Fibroblast of the aortic adventitia (primary cell): ENCODE measurements around the gene ESR1. TPM values are rescaled to one million over a fixed set of nuclear protein-coding genes. Genes with fewer than 3 reads are reported as not detected.

Source experiments
- DNase-seq: peaks from one replicate; pipeline ENCODE4 v3.0.0-alpha.2; 2010; ENCODE audit warnings: low read depth
- H3K4me3 ChIP-seq: 2 replicates; pipeline ENCODE4 v1.5.1; 2011; ENCODE audit warnings: low read depth, mild to moderate bottlenecking, control low read depth, low read length, moderate library complexity
- total RNA-seq: library from RNA; depleted of rRNA; stranded (reverse); fragments of >200 nt; gene quantifications from 2 replicates; pipeline ENCODE4 v1.2.3, GENCODE V29; 2012; ENCODE audit warnings: low replicate concordance
- TF ChIP-seq, protein P1 (sequence below): IDR thresholded peaks from 2 replicates; pipeline ENCODE4 v1.5.1; 2011; ENCODE audit warnings: mild to moderate bottlenecking, low read length, control low read depth, inconsistent platforms; ENCODE audit not compliant: insufficient read depth

The ESR1 gene
- total RNA-seq, 1 donor = 2.7 TPM

DNA sequence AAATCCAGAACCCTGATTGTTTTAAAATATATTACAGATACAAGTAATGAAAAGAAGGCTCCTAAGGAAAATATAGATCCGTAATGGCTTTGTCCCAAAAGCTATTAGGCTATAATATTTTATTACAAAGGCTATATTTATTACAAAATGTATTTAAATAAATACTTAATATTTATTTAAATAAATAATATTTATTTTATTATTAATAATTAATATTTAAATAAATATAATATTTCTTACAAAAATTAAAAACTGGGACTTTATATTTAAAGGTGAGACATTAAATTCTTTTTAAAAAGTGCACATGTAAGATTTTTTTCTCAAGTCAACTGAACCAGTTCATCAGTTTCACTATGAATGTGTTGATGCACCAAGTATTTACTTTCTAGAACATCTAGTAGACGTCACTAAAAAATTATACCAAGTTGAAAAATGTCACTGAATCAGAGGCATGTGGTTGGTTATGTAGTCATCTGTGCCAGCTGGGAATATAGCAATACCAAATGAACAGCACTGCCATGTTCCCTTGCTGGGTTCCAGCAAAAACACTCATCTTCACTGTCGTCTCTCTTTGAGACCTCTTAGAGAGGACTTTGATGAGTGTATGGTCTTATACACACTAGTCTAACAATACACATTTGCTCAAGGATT lies 278.9 kb downstream of the ESR1 start:
- no peak for DNase-seq
- TF ChIP-seq, protein P1, sequence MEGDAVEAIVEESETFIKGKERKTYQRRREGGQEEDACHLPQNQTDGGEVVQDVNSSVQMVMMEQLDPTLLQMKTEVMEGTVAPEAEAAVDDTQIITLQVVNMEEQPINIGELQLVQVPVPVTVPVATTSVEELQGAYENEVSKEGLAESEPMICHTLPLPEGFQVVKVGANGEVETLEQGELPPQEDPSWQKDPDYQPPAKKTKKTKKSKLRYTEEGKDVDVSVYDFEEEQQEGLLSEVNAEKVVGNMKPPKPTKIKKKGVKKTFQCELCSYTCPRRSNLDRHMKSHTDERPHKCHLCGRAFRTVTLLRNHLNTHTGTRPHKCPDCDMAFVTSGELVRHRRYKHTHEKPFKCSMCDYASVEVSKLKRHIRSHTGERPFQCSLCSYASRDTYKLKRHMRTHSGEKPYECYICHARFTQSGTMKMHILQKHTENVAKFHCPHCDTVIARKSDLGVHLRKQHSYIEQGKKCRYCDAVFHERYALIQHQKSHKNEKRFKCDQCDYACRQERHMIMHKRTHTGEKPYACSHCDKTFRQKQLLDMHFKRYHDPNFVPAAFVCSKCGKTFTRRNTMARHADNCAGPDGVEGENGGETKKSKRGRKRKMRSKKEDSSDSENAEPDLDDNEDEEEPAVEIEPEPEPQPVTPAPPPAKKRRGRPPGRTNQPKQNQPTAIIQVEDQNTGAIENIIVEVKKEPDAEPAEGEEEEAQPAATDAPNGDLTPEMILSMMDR = no peak
- no peak overlapping the region for H3K4me3 ChIP-seq

DNA sequence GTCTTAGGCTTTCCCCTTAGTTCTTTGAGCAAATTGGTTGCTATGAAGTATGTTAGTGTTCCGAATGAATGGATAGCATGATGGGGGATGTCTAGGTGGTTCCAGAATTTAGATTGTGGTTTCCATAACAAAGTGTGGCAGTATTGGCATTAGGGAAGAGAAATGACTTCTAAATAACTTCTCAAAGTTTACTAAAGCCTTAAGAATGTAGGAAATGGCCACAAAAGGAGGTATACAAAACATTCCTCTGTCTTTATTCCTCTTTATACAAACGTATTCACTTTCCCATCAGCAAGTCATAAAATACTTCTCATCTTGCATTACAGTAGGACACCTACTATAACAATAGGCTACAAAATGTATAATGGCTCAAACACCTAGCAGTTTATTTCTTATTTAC lies 279.6 kb downstream of the ESR1 start:
- TF ChIP-seq, protein P1 = no peak
- H3K4me3 ChIP-seq = no peak overlapping the region
- peak; percentile 22 for DNase-seq

DNA sequence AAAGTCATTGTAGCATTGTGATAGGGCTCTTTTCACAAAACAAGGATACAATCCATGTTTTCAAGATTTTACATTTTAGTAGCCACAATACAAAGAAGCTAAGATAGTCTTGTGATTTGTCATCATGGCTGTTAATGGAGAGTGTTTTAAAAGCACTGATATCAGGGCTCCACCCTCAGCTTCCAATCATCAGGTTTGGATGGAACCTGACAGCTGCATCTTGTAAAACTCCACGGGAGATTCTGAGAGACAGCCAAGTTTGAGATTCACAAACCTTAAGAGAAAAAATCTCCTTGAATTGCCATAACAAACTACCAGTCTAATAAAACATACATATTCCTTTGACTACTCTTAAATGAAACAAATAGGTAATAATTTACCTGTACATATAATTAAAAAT lies 280.2 kb downstream of the ESR1 start:
- peak; percentile 55 for DNase-seq
- TF ChIP-seq, protein P1 = no peak
- no peak overlapping the region for H3K4me3 ChIP-seq

DNA sequence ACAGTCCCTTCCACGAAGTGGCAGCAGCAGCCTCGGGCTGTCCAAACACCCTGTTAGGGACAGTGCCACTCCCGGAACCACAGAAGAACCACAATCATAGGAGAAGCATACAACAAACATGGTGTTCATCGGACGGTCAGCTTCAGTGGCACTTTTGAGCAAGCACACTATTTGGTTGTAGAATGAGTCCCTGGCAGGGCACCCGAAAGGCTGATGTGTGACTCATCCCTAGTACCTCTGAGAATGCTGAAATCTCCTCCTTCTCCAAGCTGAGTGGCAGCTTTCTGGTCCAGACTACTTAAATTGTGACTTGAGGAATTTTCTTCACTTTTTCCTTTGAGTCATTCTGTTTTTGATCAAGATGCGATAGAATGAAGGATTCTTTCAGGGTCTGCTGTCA lies 282.5 kb downstream of the ESR1 start:
- DNase-seq = peak; percentile 75
- TF ChIP-seq, protein P1 = no peak
- H3K4me3 ChIP-seq = no peak overlapping the region

DNA sequence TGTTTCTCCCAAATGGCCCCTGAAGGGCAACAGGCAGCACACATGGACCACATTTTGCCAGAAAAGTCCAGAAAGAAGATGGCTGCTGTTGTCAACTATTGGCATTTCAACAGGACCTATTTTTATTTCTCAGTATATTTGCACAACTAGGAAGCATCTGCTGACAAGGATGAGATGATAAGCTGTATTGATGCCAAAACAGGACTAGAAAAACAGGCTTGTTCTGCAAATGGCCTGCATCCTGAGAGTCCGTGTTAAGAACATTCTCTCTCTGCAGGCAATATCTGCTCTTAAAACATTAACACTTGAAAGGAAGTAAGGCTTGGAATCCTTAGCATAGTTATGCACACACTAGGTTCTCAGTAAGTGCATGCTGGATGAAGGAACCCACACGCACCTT lies 283.7 kb downstream of the ESR1 start:
- TF ChIP-seq, protein P1 = no peak
- peak; percentile 36 for DNase-seq
- no peak overlapping the region for H3K4me3 ChIP-seq

DNA sequence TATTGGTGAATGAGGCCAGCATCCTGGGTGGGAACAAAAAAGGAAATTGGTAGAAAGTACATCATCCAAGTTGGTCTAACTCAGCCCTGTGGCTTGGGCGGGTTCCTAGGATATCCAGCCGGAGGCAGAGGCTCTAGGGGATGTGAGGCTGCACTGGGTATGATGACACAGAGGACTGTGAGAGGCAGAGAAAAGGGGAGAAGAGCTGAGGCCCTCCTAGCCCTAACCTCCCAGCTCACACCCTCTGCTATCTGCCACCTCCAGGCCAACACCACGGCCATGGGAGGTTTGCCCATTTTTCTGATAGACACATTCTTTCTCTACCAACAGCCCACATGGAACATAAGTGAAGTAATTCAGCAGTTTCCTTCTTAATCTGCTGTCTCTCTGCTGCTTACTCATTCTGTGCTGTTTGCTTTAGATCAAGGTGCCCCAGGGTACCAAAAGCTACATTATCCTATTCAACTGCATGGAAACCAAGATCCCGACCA lies 284.4 kb downstream of the ESR1 start:
- TF ChIP-seq, protein P1 = no peak
- DNase-seq = peak; percentile 88
- H3K4me3 ChIP-seq = no peak overlapping the region

DNA sequence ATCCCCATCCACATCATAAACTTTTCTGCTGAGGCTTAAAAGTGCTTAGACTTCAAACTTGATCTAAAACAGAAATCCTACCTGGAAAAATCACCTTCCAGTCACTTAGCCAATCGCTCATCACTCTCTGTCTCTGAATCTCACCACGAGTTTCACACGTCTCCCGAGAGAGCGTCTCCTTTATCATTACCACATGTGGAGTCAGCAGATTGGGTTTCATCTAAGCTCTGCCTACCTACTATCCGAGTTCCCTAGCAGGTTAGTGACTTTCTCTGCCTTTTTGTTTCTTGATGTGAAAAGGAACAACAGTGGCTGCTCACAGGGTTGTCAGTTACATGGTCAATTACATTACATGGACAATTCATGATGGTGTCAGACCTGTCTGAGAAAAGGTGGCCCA lies 286.2 kb downstream of the ESR1 start:
- TF ChIP-seq, protein P1 = no peak
- H3K4me3 ChIP-seq = no peak overlapping the region
- no peak for DNase-seq
